Hematopoietic multipotent progenitor cell treated with erythropoietin and hydrocortisone succinate and interleukin-3 and kit ligand, for 17 days (in vitro differentiated cells): Measurements from ENCODE around the gene IL26.

Experiments used
- DNase-seq: peaks from one replicate; pipeline ENCODE4 v3.0.0-alpha.2; 2015; ENCODE audit warnings: low spot score

The IL26 gene

GRCh38 chr12:68156636-68157035 lies 69.0 kb downstream of the IL26 start:
- no peak for DNase-seq

GRCh38 chr12:68154779-68155178 lies 70.8 kb downstream of the IL26 start:
- no peak for DNase-seq
